ENCODE measurements around the gene OBSCN. TPM values are rescaled to one million over a fixed set of nuclear protein-coding genes. Genes with fewer than 3 reads are reported as not detected.

Gene OBSCN
- total and polyA plus RNA-seq, 2 of the 4 experiments (the other 2 are of a cell fraction) = 4.1 to 9.5 TPM

GRCh38 chr1:228259368-228259894 lies 51.6 kb downstream of the OBSCN start:
- POLR2A ChIA-PET (ENCODE audit: unreplicated experiment) = no interaction called here
- BruUV-seq (replicated peaks) = no TSS peak
- dilution Hi-C loops (cut with HindIII; ENCODE audit: low sequenced_read_pairs, unreplicated experiment) = no loop called here

More at GRCh38 chr1:228259368-228259894, 51.6 kb downstream of the OBSCN start:
- Histone ChIP-seq H2BK20ac (ENCODE audit: low read depth, low read length) (no peak overlapping the region), H4K5ac (ENCODE audit: low read depth, low read length) (no peak overlapping the region), H3K4me1 (ENCODE audit: control insufficient read depth, insufficient read depth, low read length) (no peaks in the 10 kb centered on the region), H3K9me3 (ENCODE audit: control insufficient read depth, insufficient read depth, low read length) (peaks cover 4% of the 10 kb centered on the region), H2AFZ (replicated peaks; ENCODE audit: low read length, poor library complexity) (no peak overlapping the region), H4K91ac (ENCODE audit: insufficient read depth, low read depth, low read length) (no peak overlapping the region), H3K56ac (ENCODE audit: extremely low read depth, insufficient read depth, low read length) (no peak overlapping the region), H3K27ac (ENCODE audit: insufficient read depth, low read length) (no peak overlapping the region), H3K9me1 (ENCODE audit: insufficient read depth, low read length) (no peaks in the 10 kb centered on the region; the same call in 1 of the 2 replicates), H3K18ac (ENCODE audit: low read depth, low read length) (no peak overlapping the region), H3K23ac (ENCODE audit: low read depth, low read length) (no peak overlapping the region), H3K27me3 (ENCODE audit: control insufficient read depth, insufficient read depth, low read length) (no peaks in the 10 kb centered on the region), H4K8ac (ENCODE audit: low read depth in 2 of 2, low read length in 2 of 2) (no peak overlapping the region), H4K20me1 (ENCODE audit: insufficient read depth, low read length) (no peaks in the 10 kb centered on the region), H3K4me3 (ENCODE audit: insufficient read depth, low read depth, low read length) (no peak overlapping the region), H3K4me2 (ENCODE audit: low read depth, low read length) (no peak overlapping the region), H2BK15ac (ENCODE audit: low read depth, low read length) (no peak overlapping the region), H3K79me1 (ENCODE audit: low read depth in 1 of 2, low read length in 2 of 2) (no peaks in the 10 kb centered on the region), H2BK120ac (ENCODE audit: low read depth, low read length) (no peak overlapping the region), H3K14ac (replicated peaks; ENCODE audit: low read depth, low read length) (no peak overlapping the region), H3K4ac (ENCODE audit: low read depth, low read length) (no peak overlapping the region), H2BK5ac (ENCODE audit: low read depth, low read length, poor library complexity, severe bottlenecking) (no peak overlapping the region), H2AK5ac (ENCODE audit: low read depth, low read length) (no peak overlapping the region), H3K9ac (ENCODE audit: low read depth, low read length) (no peak overlapping the region), H3K36me3 (ENCODE audit: control insufficient read depth, insufficient read depth, low read length) (peaks cover 30% of the 10 kb centered on the region), H2AK9ac (replicated peaks; ENCODE audit: low read depth, low read length, poor library complexity) (no peak overlapping the region)
- CTCF ChIA-PET = no interaction called here
- intact Hi-C loops (cut with micrococcal nuclease) = no loop called here
- 77% methylated on average over 3 of the region's 9 CpGs; no CpG with 5 or more reads in 1 of the 2 experiments for WGBS, 2 experiments (ENCODE audit: extremely low coverage in 2 of 2, insufficient read length in 1 of 2)
- in situ Hi-C loops (cut with MboI; ENCODE audit: low sequenced_read_pairs) = no loop called here
- ATAC-seq (ENCODE audit: low read depth) (no peak), DNase-seq (no peak)
- no peak for TF ChIP-seq CEBPB (IDR thresholded peaks at IDR 0.05; ENCODE audit: low read depth, low read length)
- no peak for TF ChIP-seq FOS (IDR thresholded peaks at IDR 0.05; ENCODE audit: low read depth, low read length)
- TF ChIP-seq, protein P1, sequence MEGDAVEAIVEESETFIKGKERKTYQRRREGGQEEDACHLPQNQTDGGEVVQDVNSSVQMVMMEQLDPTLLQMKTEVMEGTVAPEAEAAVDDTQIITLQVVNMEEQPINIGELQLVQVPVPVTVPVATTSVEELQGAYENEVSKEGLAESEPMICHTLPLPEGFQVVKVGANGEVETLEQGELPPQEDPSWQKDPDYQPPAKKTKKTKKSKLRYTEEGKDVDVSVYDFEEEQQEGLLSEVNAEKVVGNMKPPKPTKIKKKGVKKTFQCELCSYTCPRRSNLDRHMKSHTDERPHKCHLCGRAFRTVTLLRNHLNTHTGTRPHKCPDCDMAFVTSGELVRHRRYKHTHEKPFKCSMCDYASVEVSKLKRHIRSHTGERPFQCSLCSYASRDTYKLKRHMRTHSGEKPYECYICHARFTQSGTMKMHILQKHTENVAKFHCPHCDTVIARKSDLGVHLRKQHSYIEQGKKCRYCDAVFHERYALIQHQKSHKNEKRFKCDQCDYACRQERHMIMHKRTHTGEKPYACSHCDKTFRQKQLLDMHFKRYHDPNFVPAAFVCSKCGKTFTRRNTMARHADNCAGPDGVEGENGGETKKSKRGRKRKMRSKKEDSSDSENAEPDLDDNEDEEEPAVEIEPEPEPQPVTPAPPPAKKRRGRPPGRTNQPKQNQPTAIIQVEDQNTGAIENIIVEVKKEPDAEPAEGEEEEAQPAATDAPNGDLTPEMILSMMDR (conservative IDR thresholded peaks at IDR 0.05; ENCODE audit: low read depth, low read length) = no peak
- TF ChIP-seq MXI1 (IDR thresholded peaks at IDR 0.05; ENCODE audit: borderline replicate concordance, low read depth, low read length) = no peak
- no peak for TF ChIP-seq MAFK (IDR thresholded peaks at IDR 0.05; ENCODE audit: low read depth, low read length)
- no peak for TF ChIP-seq RCOR1 (IDR thresholded peaks at IDR 0.05; ENCODE audit: insufficient replicate concordance, low read length)
- no peak for TF ChIP-seq MAZ (IDR thresholded peaks at IDR 0.05; ENCODE audit: borderline replicate concordance, low read depth, low read length)
- TF ChIP-seq NFE2L2 (IDR thresholded peaks at IDR 0.05; ENCODE audit: low read depth, low read length) = no peak
- TF ChIP-seq RFX5 (IDR thresholded peaks at IDR 0.05; ENCODE audit: low read depth, low read length) = no peak
- TF ChIP-seq RAD21 (IDR thresholded peaks at IDR 0.05; ENCODE audit: low read length) = no peak
- no peak for TF ChIP-seq BHLHE40 (IDR thresholded peaks at IDR 0.05; ENCODE audit: low read depth, low read length)
- TF ChIP-seq ELK1 (IDR thresholded peaks at IDR 0.05; ENCODE audit: borderline replicate concordance, low read depth, low read length) = no peak
- TF ChIP-seq CHD1 (IDR thresholded peaks at IDR 0.05; ENCODE audit: low read depth, low read length) = no peak
- TF ChIP-seq SMC3 (IDR thresholded peaks at IDR 0.05; ENCODE audit: low read depth, low read length) = no peak
- no peak for TF ChIP-seq POLR2A (IDR thresholded peaks at IDR 0.05; ENCODE audit: low read depth, low read length)
- TF ChIP-seq, protein P2, sequence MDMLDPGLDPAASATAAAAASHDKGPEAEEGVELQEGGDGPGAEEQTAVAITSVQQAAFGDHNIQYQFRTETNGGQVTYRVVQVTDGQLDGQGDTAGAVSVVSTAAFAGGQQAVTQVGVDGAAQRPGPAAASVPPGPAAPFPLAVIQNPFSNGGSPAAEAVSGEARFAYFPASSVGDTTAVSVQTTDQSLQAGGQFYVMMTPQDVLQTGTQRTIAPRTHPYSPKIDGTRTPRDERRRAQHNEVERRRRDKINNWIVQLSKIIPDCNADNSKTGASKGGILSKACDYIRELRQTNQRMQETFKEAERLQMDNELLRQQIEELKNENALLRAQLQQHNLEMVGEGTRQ (IDR thresholded peaks at IDR 0.05; ENCODE audit: low read depth, low read length) = no peak
